Measurements from ENCODE around the gene DESI1.

DNA sequence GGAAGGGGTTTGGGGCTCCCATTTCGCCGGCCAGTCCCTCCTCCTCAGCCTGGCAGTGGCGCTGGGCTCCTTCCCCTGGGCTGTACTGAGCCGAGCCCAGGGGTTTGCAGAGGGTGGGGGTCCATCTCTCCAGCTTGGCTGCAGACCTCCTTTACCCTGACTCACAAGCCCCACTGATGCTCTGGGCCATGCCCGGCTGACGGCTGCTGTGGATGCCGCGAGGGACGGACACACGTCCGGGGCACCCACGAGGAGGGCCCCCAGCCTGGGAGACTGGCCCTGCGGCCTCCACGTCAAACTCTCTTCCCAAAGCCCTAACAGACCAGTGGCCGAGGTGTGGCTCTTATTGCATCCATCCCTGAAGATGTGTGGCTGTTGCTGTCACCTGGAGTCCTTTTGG, 45.3 kb downstream of the DESI1 start:
- no peak for TF ChIP-seq POLR2A (IDR thresholded peaks at IDR 0.05)
- TF ChIP-seq, protein P1, sequence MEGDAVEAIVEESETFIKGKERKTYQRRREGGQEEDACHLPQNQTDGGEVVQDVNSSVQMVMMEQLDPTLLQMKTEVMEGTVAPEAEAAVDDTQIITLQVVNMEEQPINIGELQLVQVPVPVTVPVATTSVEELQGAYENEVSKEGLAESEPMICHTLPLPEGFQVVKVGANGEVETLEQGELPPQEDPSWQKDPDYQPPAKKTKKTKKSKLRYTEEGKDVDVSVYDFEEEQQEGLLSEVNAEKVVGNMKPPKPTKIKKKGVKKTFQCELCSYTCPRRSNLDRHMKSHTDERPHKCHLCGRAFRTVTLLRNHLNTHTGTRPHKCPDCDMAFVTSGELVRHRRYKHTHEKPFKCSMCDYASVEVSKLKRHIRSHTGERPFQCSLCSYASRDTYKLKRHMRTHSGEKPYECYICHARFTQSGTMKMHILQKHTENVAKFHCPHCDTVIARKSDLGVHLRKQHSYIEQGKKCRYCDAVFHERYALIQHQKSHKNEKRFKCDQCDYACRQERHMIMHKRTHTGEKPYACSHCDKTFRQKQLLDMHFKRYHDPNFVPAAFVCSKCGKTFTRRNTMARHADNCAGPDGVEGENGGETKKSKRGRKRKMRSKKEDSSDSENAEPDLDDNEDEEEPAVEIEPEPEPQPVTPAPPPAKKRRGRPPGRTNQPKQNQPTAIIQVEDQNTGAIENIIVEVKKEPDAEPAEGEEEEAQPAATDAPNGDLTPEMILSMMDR (IDR thresholded peaks at IDR 0.05): no peak
